GM13977 (cell line): Measurements from ENCODE around the gene RPTN.

Experiments
- DNase-seq: peaks from one replicate; pipeline ENCODE4 v3.0.0; 2012; ENCODE audit warnings: low spot score
- in situ Hi-C: fragments of 300-500 bp; cut with MboI; formaldehyde crosslinking; loops from one replicate; pipeline ENCODE4 v1.12.0; 2022; ENCODE audit warnings: low sequenced_read_pairs, low pct_unique_long_range_greater_than_20kb, mixed read lengths, inconsistent platforms; ENCODE audit not compliant: unreplicated experiment
- TF ChIP-seq, protein P1 (sequence below): IDR thresholded peaks from 2 replicates; pipeline ENCODE4 v1.5.1; 2012; ENCODE audit warnings: mild to moderate bottlenecking, control low read depth; ENCODE audit not compliant: insufficient read depth; ENCODE audit errors: extremely low read depth, missing control alignments

The RPTN gene

DNA sequence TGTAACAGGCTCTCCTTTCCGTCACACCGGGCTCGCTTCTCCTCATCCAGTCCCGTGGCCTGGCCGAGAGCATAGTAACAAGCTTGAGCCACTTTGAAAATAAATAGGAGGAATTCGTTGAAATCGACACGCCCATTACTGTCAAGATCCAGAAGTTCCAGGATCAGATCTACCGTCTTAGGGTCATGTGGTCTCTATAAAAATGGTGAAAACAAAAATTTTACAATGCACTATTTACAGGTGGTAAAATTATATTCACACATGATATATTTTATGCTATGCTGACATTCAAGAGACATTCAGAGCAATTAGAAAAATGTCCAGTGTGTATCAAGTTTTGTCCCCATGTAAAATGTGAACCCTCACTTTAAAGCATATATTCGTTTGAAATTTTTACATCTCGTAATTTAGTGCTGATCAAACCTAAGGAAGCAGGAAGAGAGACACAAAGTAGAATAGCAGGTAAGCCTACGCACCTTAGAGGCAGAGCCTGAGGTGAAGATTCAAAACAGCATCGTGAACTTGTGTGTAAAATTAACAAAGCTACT, 46.1 kb downstream of the RPTN start:
- TF ChIP-seq, protein P1, sequence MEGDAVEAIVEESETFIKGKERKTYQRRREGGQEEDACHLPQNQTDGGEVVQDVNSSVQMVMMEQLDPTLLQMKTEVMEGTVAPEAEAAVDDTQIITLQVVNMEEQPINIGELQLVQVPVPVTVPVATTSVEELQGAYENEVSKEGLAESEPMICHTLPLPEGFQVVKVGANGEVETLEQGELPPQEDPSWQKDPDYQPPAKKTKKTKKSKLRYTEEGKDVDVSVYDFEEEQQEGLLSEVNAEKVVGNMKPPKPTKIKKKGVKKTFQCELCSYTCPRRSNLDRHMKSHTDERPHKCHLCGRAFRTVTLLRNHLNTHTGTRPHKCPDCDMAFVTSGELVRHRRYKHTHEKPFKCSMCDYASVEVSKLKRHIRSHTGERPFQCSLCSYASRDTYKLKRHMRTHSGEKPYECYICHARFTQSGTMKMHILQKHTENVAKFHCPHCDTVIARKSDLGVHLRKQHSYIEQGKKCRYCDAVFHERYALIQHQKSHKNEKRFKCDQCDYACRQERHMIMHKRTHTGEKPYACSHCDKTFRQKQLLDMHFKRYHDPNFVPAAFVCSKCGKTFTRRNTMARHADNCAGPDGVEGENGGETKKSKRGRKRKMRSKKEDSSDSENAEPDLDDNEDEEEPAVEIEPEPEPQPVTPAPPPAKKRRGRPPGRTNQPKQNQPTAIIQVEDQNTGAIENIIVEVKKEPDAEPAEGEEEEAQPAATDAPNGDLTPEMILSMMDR: no peak
- no peak for DNase-seq
- in situ Hi-C loops: no loop called here

GRCh38 chr1:152112101-152112884, 46.7 kb downstream of the RPTN start:
- DNase-seq: no peak
- TF ChIP-seq, protein P1: no peak
- in situ Hi-C loops: no loop called here

- peak; percentile 14 for DNase-seq
- in situ Hi-C loops: no loop called here
- TF ChIP-seq, protein P1: no peak
Measured at GRCh38 chr1:152111515-152111968, 47.5 kb downstream of the RPTN start.

GRCh38 chr1:152110860-152111514, 48.0 kb downstream of the RPTN start:
- TF ChIP-seq, protein P1: no peak
- in situ Hi-C loops: no loop called here
- DNase-seq: peak; percentile 16

DNA sequence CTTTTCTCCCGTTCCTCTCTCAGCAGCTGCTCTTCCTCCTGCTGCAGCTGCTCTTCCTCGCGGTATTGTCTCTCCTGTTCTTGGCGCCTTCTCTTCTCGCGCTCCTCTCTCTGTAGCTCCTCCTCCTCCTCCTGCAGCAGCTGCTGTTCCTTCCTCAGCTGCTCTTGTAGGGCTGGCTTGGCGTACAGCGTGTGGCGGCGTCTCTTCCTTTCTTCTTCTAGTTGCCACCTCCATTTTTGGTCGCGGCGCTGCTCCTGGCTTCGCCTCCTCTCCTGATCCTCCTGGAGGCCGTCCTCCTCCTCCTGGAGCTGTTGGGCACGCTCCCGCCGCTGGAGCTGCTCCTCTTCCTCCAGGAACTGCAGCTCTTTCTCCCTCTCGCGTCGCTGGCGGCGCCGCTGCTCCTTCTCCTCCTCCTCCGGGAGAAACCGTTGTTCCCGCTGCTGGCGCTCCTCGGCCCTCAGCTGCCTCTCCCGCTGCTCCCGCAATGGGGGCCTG, 48.6 kb downstream of the RPTN start:
- no peak for DNase-seq
- in situ Hi-C loops: no loop called here
- TF ChIP-seq, protein P1: no peak

DNA sequence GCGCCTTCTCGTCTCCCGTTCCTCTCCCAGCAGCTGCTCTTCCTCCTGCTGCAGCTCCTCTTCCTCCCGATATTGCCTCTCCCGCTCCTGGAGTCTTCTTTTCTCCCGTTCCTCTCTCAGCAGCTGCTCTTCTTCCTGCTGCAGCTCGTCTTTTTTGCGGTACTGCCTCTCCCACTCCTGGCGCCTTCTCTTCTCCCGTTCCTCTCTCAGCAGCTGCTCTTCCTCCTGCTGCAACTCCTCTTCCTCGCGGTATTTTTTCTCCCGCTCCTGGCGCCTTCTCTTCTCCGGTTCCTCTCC, 49.1 kb downstream of the RPTN start:
- TF ChIP-seq, protein P1: no peak
- DNase-seq: no peak
- in situ Hi-C loops: no loop called here
